Smooth muscle cell (in vitro differentiated cells): ENCODE data around the gene CCR5AS.
A peak's percentile ranks its signal among the peaks of the same experiment; 100 is the strongest.

ENCODE experiments used
- DNase-seq: peaks from one replicate; lab custom pipeline; 2025; ENCODE audit not compliant: unreplicated experiment; lab: John Stamatoyannopoulos, UW
- H2AFZ ChIP-seq: fragments of 200-600 bp; sonication (generic); 2 replicates; pipeline ENCODE4 v1.6.0; 2016; ENCODE audit warnings: antibody characterized with exemption, low read depth, mild to moderate bottlenecking
- H3F3A ChIP-seq: fragments of 200-600 bp; sonication (generic); 2 replicates; pipeline ENCODE4 v1.6.0; 2017; ENCODE audit warnings: antibody characterized with exemption, low read depth
- H3K27ac ChIP-seq: fragments of 200-600 bp; sonication (generic); 2 replicates; pipeline ENCODE4 v1.5.1; 2016; ENCODE audit warnings: low read depth, mild to moderate bottlenecking
- H3K27me3 ChIP-seq: fragments of 200-600 bp; sonication (generic); 2 replicates; pipeline ENCODE4 v1.6.1; 2016; ENCODE audit warnings: low read depth, mild to moderate bottlenecking
- H3K36me3 ChIP-seq: fragments of 200-600 bp; sonication (generic); 2 replicates; pipeline ENCODE4 v1.5.1; 2016; ENCODE audit warnings: low read depth
- H3K4me1 ChIP-seq: fragments of 200-600 bp; sonication (generic); 2 replicates; pipeline ENCODE4 v1.5.1; 2016; ENCODE audit warnings: low read depth
- H3K4me2 ChIP-seq: fragments of 200-600 bp; sonication (generic); 2 replicates; pipeline ENCODE4 v1.6.0; 2016; ENCODE audit warnings: mild to moderate bottlenecking
- H3K4me3 ChIP-seq: fragments of 200-600 bp; sonication (generic); 2 replicates; pipeline ENCODE4 v1.5.1; 2016; ENCODE audit warnings: mild to moderate bottlenecking
- H3K79me2 ChIP-seq: fragments of 200-600 bp; sonication (generic); 2 replicates; pipeline ENCODE4 v1.6.0; 2016; ENCODE audit warnings: low read depth, mild to moderate bottlenecking
- H3K9ac ChIP-seq: fragments of 200-600 bp; sonication (generic); 2 replicates; pipeline ENCODE4 v1.6.0; 2016; ENCODE audit warnings: low read depth
- H3K9me3 ChIP-seq: fragments of 200-600 bp; sonication (generic); replicated peaks from 2 replicates; pipeline ENCODE4 v1.5.1; 2016; ENCODE audit warnings: low read depth
- H4K20me1 ChIP-seq: fragments of 200-600 bp; sonication (generic); 2 replicates; pipeline ENCODE4 v1.6.0; 2016; ENCODE audit warnings: low read depth
- CTCF ChIP-seq: fragments of 200-600 bp; sonication (generic); IDR thresholded peaks from 2 replicates; pipeline ENCODE4 v1.5.1; 2017; ENCODE audit warnings: borderline replicate concordance, mild to moderate bottlenecking, antibody characterized with exemption; ENCODE audit not compliant: insufficient read depth, poor library complexity, severe bottlenecking
- WGBS: methylation state at CpG from one replicate; pipeline ENCODE4 v1.1.7; 2016; ENCODE audit warnings: low lambda C conversion rate; 5-methylcytosine and 5-hydroxymethylcytosine counted together

The CCR5AS gene

GRCh38 chr3:46414739-46415138 is 7.9 kb upstream of the CCR5AS start:
- Histone ChIP-seq H3K4me3 (no peak overlapping the region), H3K9me3 (no peaks in the 10 kb centered on the region), H3K79me2 (no peaks in the 10 kb centered on the region), H4K20me1 (no peaks in the 10 kb centered on the region), H3K4me2 (no peak overlapping the region), H3K27ac (no peak overlapping the region), H3K36me3 (no peaks in the 10 kb centered on the region), H3F3A (no peaks in the 10 kb centered on the region), H2AFZ (no peak overlapping the region), H3K4me1 (no peaks in the 10 kb centered on the region), H3K9ac (no peak overlapping the region), H3K27me3 (peaks cover 38% of the 10 kb centered on the region)
- no peak for DNase-seq
- TF ChIP-seq CTCF, result no peak
- 85% methylated on average over 4 of the region's 4 CpGs for WGBS

- Histone ChIP-seq H3K27me3 (peaks cover 45% of the 10 kb centered on the region), H2AFZ (no peak overlapping the region), H4K20me1 (no peaks in the 10 kb centered on the region), H3K4me1 (no peaks in the 10 kb centered on the region), H3K9me3 (no peaks in the 10 kb centered on the region), H3K36me3 (no peaks in the 10 kb centered on the region), H3K9ac (no peak overlapping the region), H3F3A (no peaks in the 10 kb centered on the region), H3K27ac (no peak overlapping the region), H3K4me3 (no peak overlapping the region), H3K79me2 (no peaks in the 10 kb centered on the region), H3K4me2 (no peak overlapping the region)
- DNase-seq, result no peak
- WGBS, result 78% methylated on average over 5 of the region's 5 CpGs
- TF ChIP-seq CTCF, result no peak
These were observed 7.1 kb upstream of the CCR5AS start for GRCh38 chr3:46413951-46414350.

- no peaks in the 10 kb centered on the region for H3K36me3 ChIP-seq
- H2AFZ ChIP-seq, result no peak overlapping the region
- no peak overlapping the region for H3K4me2 ChIP-seq
- no peak overlapping the region for H3K9ac ChIP-seq
- H3F3A ChIP-seq, result no peaks in the 10 kb centered on the region
- H3K79me2 ChIP-seq, result no peaks in the 10 kb centered on the region
- no peak for DNase-seq
- H4K20me1 ChIP-seq, result no peaks in the 10 kb centered on the region
- WGBS, result 67% methylated on average over 3 of the region's 3 CpGs
- H3K27ac ChIP-seq, result no peak overlapping the region
- no peak overlapping the region for H3K4me3 ChIP-seq
- TF ChIP-seq CTCF, result no peak
- peaks cover 56% of the 10 kb centered on the region for H3K27me3 ChIP-seq
- H3K9me3 ChIP-seq, result no peaks in the 10 kb centered on the region
- no peaks in the 10 kb centered on the region for H3K4me1 ChIP-seq
These were observed 6.0 kb upstream of the CCR5AS start for GRCh38 chr3:46412786-46413298.

- 96% methylated on average over 2 of the region's 2 CpGs for WGBS
These were observed 4.4 kb upstream of the CCR5AS start for GRCh38 chr3:46411271-46411670.

More at GRCh38 chr3:46411271-46411670, 4.4 kb upstream of the CCR5AS start:
- Histone ChIP-seq H3K4me3 (no peak overlapping the region), H2AFZ (no peak overlapping the region), H3K27ac (no peak overlapping the region), H3K36me3 (no peaks in the 10 kb centered on the region), H3K79me2 (no peaks in the 10 kb centered on the region), H3K9me3 (no peaks in the 10 kb centered on the region), H3K4me2 (no peak overlapping the region), H3K27me3 (peaks cover 72% of the 10 kb centered on the region), H3F3A (no peaks in the 10 kb centered on the region), H4K20me1 (no peaks in the 10 kb centered on the region), H3K9ac (no peak overlapping the region), H3K4me1 (no peaks in the 10 kb centered on the region)
- peak; percentile 21 for TF ChIP-seq CTCF
- DNase-seq, result no peak
